Naive thymus-derived CD4-positive, alpha-beta T cell (primary cell): ENCODE results near the gene VAX1. TPM values are rescaled to one million over a fixed set of nuclear protein-coding genes. Genes with fewer than 3 reads are reported as not detected.

ENCODE experiments used
- ATAC-seq: fragments of 150-1000 bp; cut with Tn5 transposase; 2 replicates; pipeline ENCODE4 v1.10.0; 2021; ENCODE audit warnings: mild to moderate bottlenecking, moderate library complexity
- CTCF ChIA-PET: fragments of 350-600 bp; sonication (Branson Sonifier 250); formaldehyde crosslinking; loops from one replicate; lab custom pipeline; 2021; ENCODE audit warnings: antibody characterized with exemption; lab: Charles Lee
- POLR2A ChIA-PET: fragments of 350-600 bp; sonication (Branson Sonifier 250); formaldehyde crosslinking; loops from one replicate; lab custom pipeline; 2021; ENCODE audit warnings: antibody characterized with exemption, inconsistent platforms; lab: Charles Lee
- DNase-seq, 9 donors: peaks; one replicate each; pipeline versions ENCODE4 v3.0.0 to v3.0.0-alpha.2; 2020 to 2022; ENCODE audit warnings: mixed read lengths in 1 of 9
- H3K27ac ChIP-seq: one replicate; pipeline ENCODE4 v1.7.0; 2013; ENCODE audit warnings: mild to moderate bottlenecking, low read depth, low read length, moderate library complexity
- H3K27me3 ChIP-seq, 2 donors: one replicate each; pipeline ENCODE4 v1.7.0; 2013; ENCODE audit warnings: low read length in 2 of 2, mild to moderate bottlenecking in 2 of 2, moderate library complexity in 2 of 2; ENCODE audit not compliant: control insufficient read depth in 2 of 2, insufficient read depth in 2 of 2
- H3K36me3 ChIP-seq, 3 experiments: 1 replicate in 2 of 3; 2 replicates in 1 of 3; pipeline ENCODE4 v1.7.0; 2013; ENCODE audit warnings: low read length in 3 of 3, mild to moderate bottlenecking in 3 of 3, moderate library complexity in 1 of 3; ENCODE audit not compliant: insufficient read depth in 3 of 3, control insufficient read depth in 2 of 3
- H3K4me1 ChIP-seq, 2 donors: one replicate each; pipeline ENCODE4 v1.7.0; 2013; ENCODE audit warnings: low read length in 2 of 2, mild to moderate bottlenecking in 2 of 2, moderate library complexity in 1 of 2; ENCODE audit not compliant: control insufficient read depth in 2 of 2, insufficient read depth in 2 of 2
- H3K4me3 ChIP-seq: 2 replicates; pipeline ENCODE4 v1.7.0; 2013; ENCODE audit warnings: mild to moderate bottlenecking, low read length
- H3K9me3 ChIP-seq, 3 experiments: 1 replicate in 2 of 3; 2 replicates in 1 of 3; pipeline ENCODE4 v1.7.0; 2013; ENCODE audit warnings: low read length in 3 of 3; ENCODE audit not compliant: control insufficient read depth in 2 of 3
- H3K27ac Mint-ChIP-seq, 9 donors: one replicate each; pipeline ENCODE4 v1.8.0; 2020 to 2022; ENCODE audit warnings: mixed read lengths in 9 of 9, mild to moderate bottlenecking in 8 of 9, moderate library complexity in 5 of 9, inconsistent platforms in 2 of 9
- H3K27me3 Mint-ChIP-seq, 5 donors: one replicate each; pipeline ENCODE4 v1.8.0; 2021 to 2022; ENCODE audit warnings: mixed read lengths in 5 of 5, mild to moderate bottlenecking in 1 of 5
- H3K36me3 Mint-ChIP-seq, 5 donors: one replicate each; pipeline ENCODE4 v1.8.0; 2020 to 2022; ENCODE audit warnings: mixed read lengths in 5 of 5, mild to moderate bottlenecking in 3 of 5, inconsistent platforms in 1 of 5
- H3K4me1 Mint-ChIP-seq, 7 donors: one replicate each; pipeline ENCODE4 v1.8.0; 2020 to 2022; ENCODE audit warnings: mixed read lengths in 7 of 7, mild to moderate bottlenecking in 3 of 7, inconsistent platforms in 1 of 7
- H3K4me3 Mint-ChIP-seq, 10 donors: one replicate each; pipeline ENCODE4 v1.8.0; 2020 to 2022; ENCODE audit warnings: mild to moderate bottlenecking in 10 of 10, mixed read lengths in 10 of 10, moderate library complexity in 6 of 10, inconsistent platforms in 2 of 10
- H3K9me3 Mint-ChIP-seq, 11 donors: one replicate each; pipeline ENCODE4 v1.8.0; 2020 to 2022; ENCODE audit warnings: mixed read lengths in 11 of 11, mild to moderate bottlenecking in 4 of 11, inconsistent platforms in 1 of 11, moderate library complexity in 1 of 11
- intact Hi-C, 2 donors: fragments of 100-400 bp; cut with micrococcal nuclease; formaldehyde crosslinking; loops; one replicate each; pipeline ENCODE4 v1.15.1; 2023
- polyA plus RNA-seq, 2 donors: library from polyadenylated mRNA; unstranded; fragments of 300-500 nt; fragmentation: Illumina TruSeq; gene quantifications; one replicate each; pipeline ENCODE4 v1.2.3, GENCODE V29; 2021
- total RNA-seq, 6 experiments: library from RNA in 5 of 6; stranded (reverse) in 5 of 6; gene quantifications; 1 replicate in 5 of 6; 2 replicates in 1 of 6; pipeline ENCODE4 v1.2.3 and lab custom pipeline; 2021 to 2026

Gene VAX1
- total and polyA plus RNA-seq, 7 experiments from 2014 or later, result not detected

DNA sequence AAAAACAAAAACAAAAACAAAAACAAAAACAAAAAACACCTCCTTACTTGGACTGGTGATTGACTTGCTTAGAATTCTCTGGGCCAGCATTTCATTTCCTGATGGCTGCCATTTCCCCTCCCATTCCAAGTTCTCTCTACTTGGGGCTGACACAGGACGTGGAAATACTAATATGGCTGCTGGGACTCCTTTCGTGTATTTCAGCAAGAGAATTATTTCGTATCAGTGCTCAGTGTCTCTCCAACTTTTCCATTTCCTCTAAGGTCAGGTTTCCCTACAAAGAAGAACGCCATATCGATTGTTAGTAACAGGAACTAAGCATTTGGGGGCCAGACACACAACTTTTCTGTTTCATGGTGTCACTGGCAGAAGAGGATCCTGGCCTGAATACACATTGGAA lies 22.5 kb upstream of the VAX1 start:
- no peak overlapping the region for H3K4me3 ChIP-seq
- Mint-ChIP-seq H3K36me3 (peaks cover 0 to 6% (median 0%) of the 10 kb centered on the region in 5 donors), H3K4me3 (no peak overlapping the region), H3K27ac (no peak overlapping the region), H3K4me1 (peaks cover 9 to 33% (median 27%) of the 10 kb centered on the region in 7 donors), H3K9me3 (peaks cover 0 to 10% (median 0%) of the 10 kb centered on the region in 11 donors), H3K27me3 (peaks cover 80 to 89% (median 81%) of the 10 kb centered on the region in 5 donors)
- ATAC-seq (no peak), DNase-seq (no peak)
- H3K36me3 ChIP-seq, result no peaks in the 10 kb centered on the region
- intact Hi-C loops, result no loop called here
- H3K27me3 ChIP-seq, result peaks cover 12 to 39% of the 10 kb centered on the region in 2 donors
- ChIA-PET POLR2A (no interaction called here), CTCF (no interaction called here)
- no peak overlapping the region for H3K27ac ChIP-seq
- no peaks in the 10 kb centered on the region for H3K9me3 ChIP-seq
- peaks cover 0 to 6% of the 10 kb centered on the region in 2 donors for H3K4me1 ChIP-seq

DNA sequence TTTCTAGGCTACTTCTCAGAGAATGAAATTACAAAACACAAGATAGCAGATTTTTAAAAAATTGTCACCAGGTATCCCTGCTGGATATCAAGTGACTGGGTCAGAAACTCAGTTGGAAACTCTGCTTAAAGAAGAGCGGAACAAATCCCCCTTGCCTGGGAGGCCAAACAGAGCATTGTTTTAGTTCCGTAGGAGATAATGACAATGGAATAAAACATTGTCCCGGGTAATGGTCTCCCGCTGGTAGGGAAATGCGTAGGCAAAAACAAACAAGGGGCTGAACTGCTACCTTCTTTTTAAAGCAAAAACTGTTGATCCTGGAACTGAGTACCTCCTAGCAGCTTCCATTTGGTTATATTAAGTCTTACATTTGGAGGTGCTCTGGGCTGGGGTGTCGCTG lies 21.3 kb upstream of the VAX1 start:
- Mint-ChIP-seq H3K4me3 (no peak overlapping the region), H3K4me1 (peaks cover 5 to 23% (median 17%) of the 10 kb centered on the region in 7 donors), H3K36me3 (peaks cover 0 to 6% (median 0%) of the 10 kb centered on the region in 5 donors), H3K27ac (no peak overlapping the region), H3K9me3 (peaks cover 0 to 10% (median 0%) of the 10 kb centered on the region in 11 donors), H3K27me3 (peaks cover 73 to 89% (median 82%) of the 10 kb centered on the region in 5 donors)
- Histone ChIP-seq H3K4me3 (no peak overlapping the region), H3K4me1 (peaks cover 0 to 6% of the 10 kb centered on the region in 2 donors), H3K36me3 (no peaks in the 10 kb centered on the region), H3K9me3 (no peaks in the 10 kb centered on the region), H3K27me3 (peaks cover 12 to 33% of the 10 kb centered on the region in 2 donors), H3K27ac (no peak overlapping the region)
- no peak for DNase-seq
- intact Hi-C loops, result no loop called here
- ChIA-PET POLR2A (no interaction called here), CTCF (interaction anchor here (0.9 to 2.5 kb wide), 2 partner anchors 8 to 15 kb away, joined by 4 to 9 read pairs; no protein-coding TSS in a partner anchor)
- no peak for ATAC-seq

DNA sequence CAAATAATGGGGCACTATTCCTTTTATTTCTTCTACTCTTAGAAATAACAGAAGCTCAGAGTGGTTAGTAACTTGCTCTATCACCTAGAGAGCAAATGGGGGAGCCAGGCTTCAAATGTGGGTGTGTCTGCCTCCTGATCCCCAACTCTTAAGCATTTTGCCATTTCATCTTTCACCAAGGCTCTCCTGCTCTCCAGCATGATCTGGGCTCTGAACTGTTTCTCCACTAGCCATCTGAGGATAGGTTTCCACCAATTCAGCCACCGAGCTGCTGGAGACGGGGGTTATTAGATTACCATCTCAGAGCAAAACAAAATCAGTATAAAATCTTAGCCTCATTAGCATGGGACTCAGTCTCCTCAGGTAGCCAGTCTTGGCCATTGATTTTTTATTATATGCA lies 20.2 kb upstream of the VAX1 start:
- POLR2A ChIA-PET, result no interaction called here
- H3K4me3 ChIP-seq, result no peak overlapping the region
- DNase-seq (no peak), ATAC-seq (no peak)
- H3K36me3 Mint-ChIP-seq, result peaks cover 0 to 6% (median 0%) of the 10 kb centered on the region in 5 donors
- peaks cover 0 to 2% of the 10 kb centered on the region in 2 donors for H3K4me1 ChIP-seq
- peaks cover 68 to 91% (median 87%) of the 10 kb centered on the region in 5 donors for H3K27me3 Mint-ChIP-seq
- H3K27ac Mint-ChIP-seq, result no peak overlapping the region
- H3K27me3 ChIP-seq, result peaks cover 12 to 27% of the 10 kb centered on the region in 2 donors
- H3K9me3 Mint-ChIP-seq, result peaks cover 0 to 10% (median 0%) of the 10 kb centered on the region in 11 donors
- no peaks in the 10 kb centered on the region for H3K9me3 ChIP-seq
- no peak overlapping the region for H3K27ac ChIP-seq
- no peaks in the 10 kb centered on the region for H3K36me3 ChIP-seq
- intact Hi-C loops, result no loop called here
- CTCF ChIA-PET, result interaction anchor here (0.9 to 2.5 kb wide), 2 partner anchors 9 to 17 kb away, joined by 4 to 9 read pairs; no protein-coding TSS in a partner anchor
- no peak overlapping the region for H3K4me3 Mint-ChIP-seq
- H3K4me1 Mint-ChIP-seq, result peaks cover 5 to 17% (median 12%) of the 10 kb centered on the region in 7 donors

DNA sequence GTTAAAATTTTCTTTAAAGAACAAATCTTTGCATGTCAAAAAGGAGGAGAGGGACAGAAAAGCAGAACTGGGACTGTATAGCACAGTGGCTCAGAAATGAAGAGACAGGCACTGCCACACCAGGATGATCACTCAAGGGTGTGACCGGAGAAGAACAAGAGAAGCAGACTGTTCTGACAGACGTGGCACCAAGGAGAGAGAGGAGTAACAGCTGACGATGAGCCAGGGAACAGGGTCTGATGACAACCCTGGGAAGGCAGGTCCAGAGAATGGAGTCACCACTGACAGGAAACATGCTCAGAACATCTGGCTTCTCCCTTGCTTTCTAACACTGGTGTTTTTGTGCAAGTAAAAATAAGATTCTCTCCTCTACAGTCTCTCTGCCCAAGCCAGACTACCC lies 14.6 kb upstream of the VAX1 start:
- H3K4me1 Mint-ChIP-seq, result no peaks in the 10 kb centered on the region
- ChIA-PET CTCF (no interaction called here), POLR2A (no interaction called here)
- DNase-seq (no peak), ATAC-seq (no peak)
- peaks cover 0 to 7% (median 1%) of the 10 kb centered on the region in 11 donors for H3K9me3 Mint-ChIP-seq
- intact Hi-C loops, result no loop called here
- peaks cover 23 to 81% (median 73%) of the 10 kb centered on the region in 5 donors for H3K27me3 Mint-ChIP-seq
- Histone ChIP-seq H3K9me3 (no peaks in the 10 kb centered on the region), H3K27ac (no peak overlapping the region), H3K36me3 (no peaks in the 10 kb centered on the region), H3K4me1 (no peaks in the 10 kb centered on the region), H3K27me3 (peaks cover 0 to 19% of the 10 kb centered on the region in 2 donors), H3K4me3 (no peak overlapping the region)
- peaks cover 0 to 5% (median 0%) of the 10 kb centered on the region in 5 donors for H3K36me3 Mint-ChIP-seq
- no peak overlapping the region for H3K4me3 Mint-ChIP-seq
- no peak overlapping the region for H3K27ac Mint-ChIP-seq

DNA sequence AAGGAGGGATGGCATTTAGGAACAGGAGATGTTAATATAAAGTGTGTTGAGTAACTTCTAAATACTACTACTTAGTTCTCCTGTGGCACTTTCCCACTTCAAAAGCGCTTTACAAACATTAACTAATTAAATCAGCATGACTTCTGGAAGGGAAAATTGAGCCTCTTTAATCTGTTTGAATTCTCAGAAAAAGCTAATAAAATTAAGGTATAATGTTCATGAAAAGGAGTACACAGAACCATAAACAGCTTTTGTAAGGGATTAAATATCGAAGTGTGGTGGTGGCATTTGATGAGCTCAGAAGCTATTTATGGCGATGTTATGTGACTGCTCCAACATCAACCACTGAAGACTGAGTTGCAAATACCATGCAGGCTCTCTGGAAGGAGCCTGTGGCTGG lies 10.2 kb upstream of the VAX1 start:
- Histone ChIP-seq H3K36me3 (no peaks in the 10 kb centered on the region), H3K4me1 (no peaks in the 10 kb centered on the region), H3K27me3 (peaks cover 0 to 3% of the 10 kb centered on the region in 2 donors), H3K4me3 (no peak overlapping the region), H3K9me3 (peaks cover 0 to 4% (median 0%) of the 10 kb centered on the region in 3 experiments), H3K27ac (no peak overlapping the region)
- H3K9me3 Mint-ChIP-seq, result peaks cover 0 to 11% (median 4%) of the 10 kb centered on the region in 11 donors
- peaks cover 14 to 68% (median 62%) of the 10 kb centered on the region in 5 donors for H3K27me3 Mint-ChIP-seq
- H3K36me3 Mint-ChIP-seq, result peaks cover 0 to 4% (median 0%) of the 10 kb centered on the region in 5 donors
- DNase-seq, result no peak
- ChIA-PET POLR2A (no interaction called here), CTCF (no interaction called here)
- H3K4me3 Mint-ChIP-seq, result no peak overlapping the region
- H3K27ac Mint-ChIP-seq, result no peak overlapping the region
- no peak for ATAC-seq
- H3K4me1 Mint-ChIP-seq, result no peaks in the 10 kb centered on the region
- intact Hi-C loops, result no loop called here

DNA sequence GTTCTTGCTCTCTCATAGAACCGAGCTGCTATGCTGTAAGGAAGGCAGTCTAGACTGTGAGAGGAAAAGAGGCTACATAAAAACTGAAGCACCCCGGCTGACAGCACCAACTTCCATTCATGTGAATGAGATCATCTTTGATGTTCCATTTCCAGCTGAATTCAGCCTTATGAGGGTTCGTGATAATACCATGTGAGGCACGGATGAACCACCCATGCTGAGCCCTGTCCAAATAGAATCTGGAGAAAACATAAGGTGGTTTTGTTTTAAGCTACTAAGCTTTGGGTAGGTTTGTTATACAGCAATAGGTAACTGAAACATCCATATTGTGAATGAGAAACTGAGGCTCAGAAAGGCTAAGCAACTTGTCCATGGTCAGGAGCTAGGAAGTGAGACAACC lies 6.9 kb upstream of the VAX1 start:
- H3K27me3 Mint-ChIP-seq, result peaks cover 42 to 67% (median 66%) of the 10 kb centered on the region in 5 donors
- H3K4me1 ChIP-seq, result no peaks in the 10 kb centered on the region
- H3K9me3 ChIP-seq, result peaks cover 0 to 4% (median 0%) of the 10 kb centered on the region in 3 experiments
- no peak overlapping the region for H3K4me3 Mint-ChIP-seq
- ChIA-PET POLR2A (no interaction called here), CTCF (no interaction called here)
- peaks cover 0 to 14% (median 3%) of the 10 kb centered on the region in 11 donors for H3K9me3 Mint-ChIP-seq
- H3K36me3 ChIP-seq, result no peaks in the 10 kb centered on the region
- H3K27me3 ChIP-seq, result no peaks in the 10 kb centered on the region
- ATAC-seq (no peak), DNase-seq (no peak)
- H3K4me3 ChIP-seq, result no peak overlapping the region
- no peak overlapping the region for H3K27ac ChIP-seq
- intact Hi-C loops, result no loop called here
- no peak overlapping the region for H3K27ac Mint-ChIP-seq
- no peaks in the 10 kb centered on the region for H3K4me1 Mint-ChIP-seq
- H3K36me3 Mint-ChIP-seq, result peaks cover 0 to 4% (median 0%) of the 10 kb centered on the region in 5 donors
